IMR-90 (cell line): ENCODE measurements around the gene WDR48. TPM values are rescaled to one million over a fixed set of nuclear protein-coding genes. Genes with fewer than 3 reads are reported as not detected.
A peak's percentile ranks its signal among the peaks of the same experiment; 100 is the strongest.

Experiments used
- ATAC-seq: fragments of 200-7000 bp; cut with Tn5 transposase; 2 replicates; pipeline ENCODE4 v1.9.1; 2020; ENCODE audit warnings: low read depth, mild to moderate bottlenecking, moderate library complexity
- BruUV-seq: library from RNA; stranded (reverse); fragments of 400-500 nt; replicated peaks from 2 replicates; lab custom pipeline; 2021; lab: Mats Ljungman, UMichigan
- CTCF ChIA-PET: fragments of 300-600 bp; formaldehyde crosslinking; extraction: SDS; loops from one replicate; lab custom pipeline; 2021; ENCODE audit warnings: antibody characterized with exemption; lab: Yijun Ruan, JAX
- POLR2A ChIA-PET: fragments of 300-600 bp; sonication (Branson Sonifier 250); formaldehyde crosslinking; loops from one replicate; lab custom pipeline; 2022; ENCODE audit warnings: antibody characterized with exemption; ENCODE audit not compliant: unreplicated experiment; lab: Charles Lee
- DNase-seq: peaks from one replicate; pipeline ENCODE4 v3.0.0; 2013
- H2AFZ ChIP-seq: replicated peaks from 2 replicates; pipeline ENCODE3; 2013; ENCODE audit warnings: low read length, mild to moderate bottlenecking; ENCODE audit not compliant: poor library complexity
- H2AK5ac ChIP-seq: 2 replicates; pipeline ENCODE4 v1.6.1; 2013; ENCODE audit warnings: low read depth, low read length, inconsistent platforms
- H2AK9ac ChIP-seq: replicated peaks from 2 replicates; pipeline ENCODE3; 2013; ENCODE audit warnings: mild to moderate bottlenecking, low read depth, low read length, moderate library complexity; ENCODE audit not compliant: poor library complexity
- H2BK120ac ChIP-seq: 2 replicates; pipeline ENCODE4 v1.6.1; 2013; ENCODE audit warnings: low read depth, low read length, inconsistent platforms
- H2BK15ac ChIP-seq: 3 replicates; pipeline ENCODE4 v1.6.1; 2013; ENCODE audit warnings: low read depth, low read length, inconsistent platforms
- H2BK20ac ChIP-seq: 2 replicates; pipeline ENCODE4 v1.6.1; 2013; ENCODE audit warnings: low read depth, mild to moderate bottlenecking, inconsistent platforms, low read length, moderate library complexity
- H2BK5ac ChIP-seq: 2 replicates; pipeline ENCODE4 v1.6.1; 2013; ENCODE audit warnings: mild to moderate bottlenecking, low read depth, low read length, inconsistent platforms; ENCODE audit not compliant: poor library complexity, severe bottlenecking
- H3K14ac ChIP-seq: replicated peaks from 2 replicates; pipeline ENCODE4 v1.6.1; 2013; ENCODE audit warnings: low read depth, low read length, inconsistent platforms
- H3K18ac ChIP-seq: 2 replicates; pipeline ENCODE4 v1.6.1; 2013; ENCODE audit warnings: low read depth, low read length, control low read depth
- H3K23ac ChIP-seq: 2 replicates; pipeline ENCODE4 v1.6.1; 2013; ENCODE audit warnings: low read depth, low read length, inconsistent platforms
- H3K27ac ChIP-seq: 2 replicates; pipeline ENCODE4 v1.5.1; 2013; ENCODE audit warnings: mild to moderate bottlenecking, control low read depth, low read length; ENCODE audit not compliant: insufficient read depth
- H3K27me3 ChIP-seq: 2 replicates; pipeline ENCODE4 v1.6.1; 2013; ENCODE audit warnings: low read length; ENCODE audit not compliant: control insufficient read depth, insufficient read depth
- H3K36me3 ChIP-seq: 2 replicates; pipeline ENCODE4 v1.6.1; 2013; ENCODE audit warnings: low read length, mixed read lengths; ENCODE audit not compliant: control insufficient read depth, insufficient read depth
- H3K4ac ChIP-seq: 2 replicates; pipeline ENCODE4 v1.6.1; 2013; ENCODE audit warnings: low read depth, low read length, inconsistent platforms
- H3K4me1 ChIP-seq: 2 replicates; pipeline ENCODE4 v1.6.1; 2013; ENCODE audit warnings: low read length, mixed read lengths; ENCODE audit not compliant: control insufficient read depth, insufficient read depth
- H3K4me2 ChIP-seq: 2 replicates; pipeline ENCODE4 v1.6.1; 2013; ENCODE audit warnings: low read depth, mild to moderate bottlenecking, control low read depth, low read length, moderate library complexity
- H3K4me3 ChIP-seq: 2 replicates; pipeline ENCODE4 v1.5.1; 2013; ENCODE audit warnings: low read depth, mild to moderate bottlenecking, control low read depth, low read length, moderate library complexity; ENCODE audit not compliant: insufficient read depth
- H3K56ac ChIP-seq: 2 replicates; pipeline ENCODE4 v1.6.1; 2013; ENCODE audit warnings: low read length, inconsistent platforms; ENCODE audit not compliant: insufficient read depth; ENCODE audit errors: extremely low read depth
- H3K79me1 ChIP-seq, 2 experiments: 2 replicates each; pipeline ENCODE4 v1.6.1; 2013; ENCODE audit warnings: low read length in 2 of 2, inconsistent platforms in 1 of 2, low read depth in 1 of 2
- H3K9ac ChIP-seq: 2 replicates; pipeline ENCODE4 v1.6.1; 2013; ENCODE audit warnings: low read depth, low read length, control low read depth
- H3K9me1 ChIP-seq: 2 replicates; pipeline ENCODE4 v1.6.1; 2013; ENCODE audit warnings: low read length, inconsistent platforms; ENCODE audit not compliant: insufficient read depth
- H3K9me3 ChIP-seq: 2 replicates; pipeline ENCODE4 v1.6.1; 2013; ENCODE audit warnings: low read length; ENCODE audit not compliant: control insufficient read depth, insufficient read depth
- H4K20me1 ChIP-seq: 2 replicates; pipeline ENCODE4 v1.6.1; 2013; ENCODE audit warnings: low read length, inconsistent platforms; ENCODE audit not compliant: insufficient read depth
- H4K5ac ChIP-seq: 2 replicates; pipeline ENCODE4 v1.6.1; 2013; ENCODE audit warnings: mild to moderate bottlenecking, low read depth, low read length, control low read depth
- H4K8ac ChIP-seq, 2 experiments: 2 replicates each; pipeline ENCODE4 v1.6.1; 2013; ENCODE audit warnings: low read depth in 2 of 2, low read length in 2 of 2, control low read depth in 1 of 2, inconsistent platforms in 1 of 2
- H4K91ac ChIP-seq: 2 replicates; pipeline ENCODE4 v1.6.1; 2013; ENCODE audit warnings: low read depth, low read length, inconsistent platforms; ENCODE audit not compliant: insufficient read depth
- CEBPB ChIP-seq: IDR thresholded peaks from 2 replicates; pipeline ENCODE4 v1.6.1; 2012; ENCODE audit warnings: low read depth, low read length, improper control_type of control experiment
- CHD1 ChIP-seq: IDR thresholded peaks from 2 replicates; pipeline ENCODE4 v1.6.1; 2012; ENCODE audit warnings: low read depth, low read length, improper control_type of control experiment
- FOS ChIP-seq: fragments of 150-350 bp; IDR thresholded peaks from 2 replicates; pipeline ENCODE4 v1.6.1; 2016; ENCODE audit warnings: low read depth, low read length
- MAFK ChIP-seq: IDR thresholded peaks from 2 replicates; pipeline ENCODE4 v1.6.1; 2012; ENCODE audit warnings: low read depth, low read length, improper control_type of control experiment
- MAZ ChIP-seq: IDR thresholded peaks from 2 replicates; pipeline ENCODE4 v1.6.1; 2012; ENCODE audit warnings: low read depth, mild to moderate bottlenecking, low read length, improper control_type of control experiment, moderate library complexity, borderline replicate concordance
- MXI1 ChIP-seq: IDR thresholded peaks from 2 replicates; pipeline ENCODE4 v1.6.1; 2012; ENCODE audit warnings: low read depth, mild to moderate bottlenecking, low read length, moderate library complexity, borderline replicate concordance
- NFE2L2 ChIP-seq: fragments of 150-350 bp; IDR thresholded peaks from 2 replicates; pipeline ENCODE4 v1.6.1; 2016; ENCODE audit warnings: low read depth, mild to moderate bottlenecking, low read length
- POLR2A ChIP-seq: IDR thresholded peaks from 2 replicates; pipeline ENCODE4 v1.6.1; 2012; ENCODE audit warnings: mild to moderate bottlenecking, low read depth, low read length
- RAD21 ChIP-seq: IDR thresholded peaks from 2 replicates; pipeline ENCODE4 v1.6.1; 2012; ENCODE audit warnings: low read length, improper control_type of control experiment
- RCOR1 ChIP-seq: IDR thresholded peaks from 2 replicates; pipeline ENCODE4 v1.6.1; 2012; ENCODE audit warnings: mild to moderate bottlenecking, low read length, improper control_type of control experiment; ENCODE audit not compliant: insufficient replicate concordance
- RFX5 ChIP-seq: IDR thresholded peaks from 2 replicates; pipeline ENCODE4 v1.8.0; 2012; ENCODE audit warnings: low read depth, mild to moderate bottlenecking, low read length, moderate library complexity
- SMC3 ChIP-seq: fragments of 150-350 bp; IDR thresholded peaks from 2 replicates; pipeline ENCODE4 v1.6.1; 2016; ENCODE audit warnings: low read depth, mild to moderate bottlenecking, antibody characterized with exemption, low read length, moderate library complexity
- WGBS, 2 experiments: methylation state at CpG; one replicate each; pipeline versions ENCODE4 v1.1.5 to v1.1.7; 2013; ENCODE audit warnings: missing lambda C conversion rate in 2 of 2; ENCODE audit not compliant: insufficient read length in 1 of 2; ENCODE audit errors: extremely low coverage in 2 of 2; 5-methylcytosine and 5-hydroxymethylcytosine counted together
- dilution Hi-C: fragments of 300-500 bp; cut with HindIII; formaldehyde crosslinking; loops from one replicate; pipeline ENCODE4 v1.14.3; 2018; ENCODE audit warnings: low sequenced_read_pairs; ENCODE audit not compliant: unreplicated experiment
- in situ Hi-C: fragments of 300-500 bp; cut with MboI; formaldehyde crosslinking; loops from 3 replicates; pipeline ENCODE4 v1.14.3; 2019; ENCODE audit warnings: low sequenced_read_pairs, inconsistent platforms, mixed read lengths
- intact Hi-C: fragments of 100-400 bp; cut with micrococcal nuclease; formaldehyde crosslinking; loops from 2 replicates; pipeline ENCODE4 v1.10.0; 2022
- polyA plus RNA-seq, 3 experiments: library from polyadenylated mRNA; depleted of rRNA; stranded (reverse); fragments of >200 nt; gene quantifications; 2 replicates each; pipeline ENCODE4 v1.2.3, GENCODE V29; 2012; ENCODE audit warnings: low replicate concordance in 1 of 3
- total RNA-seq: library from RNA; depleted of rRNA; stranded (reverse); fragments of >200 nt; gene quantifications from 2 replicates; pipeline ENCODE4 v1.2.3, GENCODE V29; 2012
- TF ChIP-seq, protein P1 (sequence below): fragments of 150-350 bp; IDR thresholded peaks from 2 replicates; pipeline ENCODE4 v1.6.1; 2016; ENCODE audit warnings: low read depth, mild to moderate bottlenecking, low read length, moderate library complexity, borderline replicate concordance
- TF ChIP-seq, protein P2 (sequence below): fragments of 150-350 bp; IDR thresholded peaks from 2 replicates; pipeline ENCODE4 v1.6.1; 2017; ENCODE audit warnings: mild to moderate bottlenecking, antibody characterized with exemption, low read length, low read depth
- TF ChIP-seq, protein P3 (sequence below): conservative IDR thresholded peaks from 2 replicates; pipeline ENCODE4 v1.5.1; 2012; ENCODE audit warnings: mild to moderate bottlenecking, low read depth, low read length, improper control_type of control experiment

The WDR48 gene
- total and polyA plus RNA-seq, 2 of the 4 experiments (the other 2 are of a cell fraction), result 14.4 to 41.2 TPM

DNA sequence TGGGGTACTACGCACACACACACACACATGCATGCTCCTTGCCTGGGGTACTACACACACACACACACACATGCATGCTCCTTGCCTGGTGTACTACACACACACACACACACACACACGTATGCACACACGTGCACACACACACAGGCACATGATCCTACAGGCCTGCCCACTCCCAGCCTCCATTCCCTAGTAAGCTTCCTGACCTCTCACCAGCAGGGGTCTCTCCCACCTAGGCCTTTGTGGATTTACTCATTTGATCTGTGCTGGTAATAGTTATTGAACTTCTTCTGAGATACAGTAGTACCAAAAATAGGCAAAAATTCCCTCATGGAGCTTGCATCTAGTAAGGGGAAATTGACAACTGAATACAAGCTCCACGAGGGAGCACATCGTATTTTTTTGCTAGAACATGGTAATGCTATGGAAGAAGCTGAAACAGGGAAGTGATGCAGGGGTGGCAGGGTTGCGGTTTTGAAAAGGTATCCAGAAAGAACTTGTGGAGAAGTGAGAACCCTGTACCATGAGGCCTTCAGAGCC, 74.8 kb downstream of the WDR48 start:
- no peak overlapping the region for H4K5ac ChIP-seq
- CTCF ChIA-PET, result interaction anchor here (0.5 to 4.4 kb wide), 14 partner anchors 11 to 169 kb away, joined by 3 to 41 read pairs (median 4); no protein-coding TSS in a partner anchor
- H4K91ac ChIP-seq, result 0 out of 2 replicates have a peak overlapping the region, but pooled peaks have one; percentile 51
- in situ Hi-C loops, result loop anchor here (5.0 kb wide), 1 partner anchor 161 kb away; no protein-coding TSS in a partner anchor
- POLR2A ChIA-PET, result no interaction called here
- H3K27ac ChIP-seq, result no peak overlapping the region
- H3K36me3 ChIP-seq, result no peaks in the 10 kb centered on the region
- H2BK15ac ChIP-seq, result peak overlapping the region; percentile 3; the same call in 1 of the 3 replicates
- H3K4me1 ChIP-seq, result peaks cover 5% of the 10 kb centered on the region
- H3K9me1 ChIP-seq, result peaks cover 8% of the 10 kb centered on the region
- intact Hi-C loops, result loop anchor here (1.0 to 2.0 kb wide), 3 partner anchors 62 to 166 kb away; no protein-coding TSS in a partner anchor
- H2BK5ac ChIP-seq, result peak overlapping the region; percentile 10
- H3K27me3 ChIP-seq, result no peaks in the 10 kb centered on the region
- dilution Hi-C loops, result no loop called here
- ATAC-seq, result peak; percentile 78
- peak overlapping the region; percentile 52 for H3K4ac ChIP-seq
- H3K56ac ChIP-seq, result no peak overlapping the region
- no peak overlapping the region for H3K4me3 ChIP-seq
- H4K8ac ChIP-seq, result no peak overlapping the region
- H2AFZ ChIP-seq, result no peak overlapping the region
- 0 out of 2 replicates have a peak overlapping the region, but pooled peaks have one; percentile 29 for H2BK20ac ChIP-seq
- H2AK9ac ChIP-seq, result peak overlapping the region; percentile 17
- no peaks in the 10 kb centered on the region for H3K9me3 ChIP-seq
- peak; percentile 65 for DNase-seq
- WGBS, 2 experiments, result 33% methylated on average over 3 of the region's 6 CpGs; no CpG with 5 or more reads in 1 of the 2 experiments
- H3K4me2 ChIP-seq, result no peak overlapping the region
- 0 out of 2 replicates have a peak overlapping the region, but pooled peaks have one; percentile 45 for H3K14ac ChIP-seq
- peak overlapping the region; percentile 79; the same call in 1 of the 2 replicates for H3K23ac ChIP-seq
- no peaks in the 10 kb centered on the region for H3K79me1 ChIP-seq
- BruUV-seq, result no TSS peak
- no peak overlapping the region for H3K9ac ChIP-seq
- H3K18ac ChIP-seq, result no peak overlapping the region
- no peaks in the 10 kb centered on the region for H4K20me1 ChIP-seq
- H2BK120ac ChIP-seq, result no peak overlapping the region
- H2AK5ac ChIP-seq, result peak overlapping the region; percentile 86; the same call in 1 of the 2 replicates
- TF ChIP-seq POLR2A, result no peak
- no peak for TF ChIP-seq CHD1
- no peak for TF ChIP-seq MXI1
- TF ChIP-seq, protein P1, sequence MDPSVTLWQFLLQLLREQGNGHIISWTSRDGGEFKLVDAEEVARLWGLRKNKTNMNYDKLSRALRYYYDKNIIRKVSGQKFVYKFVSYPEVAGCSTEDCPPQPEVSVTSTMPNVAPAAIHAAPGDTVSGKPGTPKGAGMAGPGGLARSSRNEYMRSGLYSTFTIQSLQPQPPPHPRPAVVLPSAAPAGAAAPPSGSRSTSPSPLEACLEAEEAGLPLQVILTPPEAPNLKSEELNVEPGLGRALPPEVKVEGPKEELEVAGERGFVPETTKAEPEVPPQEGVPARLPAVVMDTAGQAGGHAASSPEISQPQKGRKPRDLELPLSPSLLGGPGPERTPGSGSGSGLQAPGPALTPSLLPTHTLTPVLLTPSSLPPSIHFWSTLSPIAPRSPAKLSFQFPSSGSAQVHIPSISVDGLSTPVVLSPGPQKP, result no peak
- peak; percentile 70 for TF ChIP-seq RAD21
- TF ChIP-seq SMC3, result peak; percentile 58
- TF ChIP-seq MAFK, result no peak
- TF ChIP-seq FOS, result no peak
- no peak for TF ChIP-seq RCOR1
- no peak for TF ChIP-seq MAZ
- TF ChIP-seq NFE2L2, result no peak
- TF ChIP-seq, protein P2, sequence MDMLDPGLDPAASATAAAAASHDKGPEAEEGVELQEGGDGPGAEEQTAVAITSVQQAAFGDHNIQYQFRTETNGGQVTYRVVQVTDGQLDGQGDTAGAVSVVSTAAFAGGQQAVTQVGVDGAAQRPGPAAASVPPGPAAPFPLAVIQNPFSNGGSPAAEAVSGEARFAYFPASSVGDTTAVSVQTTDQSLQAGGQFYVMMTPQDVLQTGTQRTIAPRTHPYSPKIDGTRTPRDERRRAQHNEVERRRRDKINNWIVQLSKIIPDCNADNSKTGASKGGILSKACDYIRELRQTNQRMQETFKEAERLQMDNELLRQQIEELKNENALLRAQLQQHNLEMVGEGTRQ, result peak; percentile 27; the same call in 1 of the 2 replicates
- TF ChIP-seq, protein P3, sequence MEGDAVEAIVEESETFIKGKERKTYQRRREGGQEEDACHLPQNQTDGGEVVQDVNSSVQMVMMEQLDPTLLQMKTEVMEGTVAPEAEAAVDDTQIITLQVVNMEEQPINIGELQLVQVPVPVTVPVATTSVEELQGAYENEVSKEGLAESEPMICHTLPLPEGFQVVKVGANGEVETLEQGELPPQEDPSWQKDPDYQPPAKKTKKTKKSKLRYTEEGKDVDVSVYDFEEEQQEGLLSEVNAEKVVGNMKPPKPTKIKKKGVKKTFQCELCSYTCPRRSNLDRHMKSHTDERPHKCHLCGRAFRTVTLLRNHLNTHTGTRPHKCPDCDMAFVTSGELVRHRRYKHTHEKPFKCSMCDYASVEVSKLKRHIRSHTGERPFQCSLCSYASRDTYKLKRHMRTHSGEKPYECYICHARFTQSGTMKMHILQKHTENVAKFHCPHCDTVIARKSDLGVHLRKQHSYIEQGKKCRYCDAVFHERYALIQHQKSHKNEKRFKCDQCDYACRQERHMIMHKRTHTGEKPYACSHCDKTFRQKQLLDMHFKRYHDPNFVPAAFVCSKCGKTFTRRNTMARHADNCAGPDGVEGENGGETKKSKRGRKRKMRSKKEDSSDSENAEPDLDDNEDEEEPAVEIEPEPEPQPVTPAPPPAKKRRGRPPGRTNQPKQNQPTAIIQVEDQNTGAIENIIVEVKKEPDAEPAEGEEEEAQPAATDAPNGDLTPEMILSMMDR, result peak; percentile 65
- TF ChIP-seq RFX5, result no peak
- TF ChIP-seq CEBPB, result no peak
